Liver (tissue), 9 donors: Measurements from ENCODE around the gene E2F8. TPM values are rescaled to one million over a fixed set of nuclear protein-coding genes. Genes with fewer than 3 reads are reported as not detected.

ENCODE experiments used
- DNase-seq: peaks from one replicate; pipeline ENCODE4 v3.0.0-alpha.2; 2017; ENCODE audit warnings: low spot score
- H3K27ac ChIP-seq, 2 donors: one replicate each; pipeline ENCODE4 v1.7.0; 2013; ENCODE audit warnings: inconsistent platforms in 2 of 2, low read length in 2 of 2, control low read depth in 1 of 2, low read depth in 1 of 2, mild to moderate bottlenecking in 1 of 2
- H3K27me3 ChIP-seq, 4 donors: one replicate each; pipeline versions ENCODE4 v1.6.1 to v1.7.0; 2013; ENCODE audit warnings: low read length in 3 of 4, inconsistent platforms in 1 of 4, mild to moderate bottlenecking in 1 of 4, moderate library complexity in 1 of 4; ENCODE audit not compliant: control insufficient read depth in 4 of 4, insufficient read depth in 4 of 4
- H3K36me3 ChIP-seq, 4 donors: one replicate each; pipeline versions ENCODE4 v1.6.1 to v1.7.0; 2013; ENCODE audit warnings: low read length in 3 of 4, mild to moderate bottlenecking in 3 of 4, low read depth in 1 of 4, moderate library complexity in 1 of 4; ENCODE audit not compliant: control insufficient read depth in 4 of 4, insufficient read depth in 3 of 4
- H3K4me1 ChIP-seq, 4 donors: one replicate each; pipeline versions ENCODE4 v1.6.1 to v1.7.0; 2013; ENCODE audit warnings: low read length in 3 of 4, mild to moderate bottlenecking in 3 of 4, moderate library complexity in 1 of 4; ENCODE audit not compliant: control insufficient read depth in 4 of 4, insufficient read depth in 4 of 4
- H3K4me3 ChIP-seq, 3 donors: one replicate each; pipeline versions ENCODE4 v1.6.1 to v1.7.0; 2013; ENCODE audit warnings: low read length in 3 of 3, control low read depth in 1 of 3, low read depth in 1 of 3, mild to moderate bottlenecking in 1 of 3
- H3K9ac ChIP-seq, 2 donors: one replicate each; pipeline ENCODE4 v1.7.0; 2013; ENCODE audit warnings: low read length in 2 of 2, mild to moderate bottlenecking in 2 of 2, moderate library complexity in 2 of 2, control low read depth in 1 of 2, low read depth in 1 of 2
- H3K9me3 ChIP-seq, 4 donors: one replicate each; pipeline versions ENCODE4 v1.6.1 to v1.7.0; 2013; ENCODE audit warnings: low read length in 3 of 4; ENCODE audit not compliant: control insufficient read depth in 4 of 4
- ATF3 ChIP-seq: IDR thresholded peaks from 2 replicates; pipeline ENCODE4 v1.6.1; 2016; ENCODE audit warnings: antibody characterized with exemption
- EGR1 ChIP-seq, 2 donors: IDR thresholded peaks; 2 replicates each; pipeline ENCODE4 v1.6.1; 2016 to 2018; ENCODE audit warnings: antibody characterized with exemption in 2 of 2, low read depth in 2 of 2
- FOXA2 ChIP-seq: IDR thresholded peaks from 2 replicates; pipeline ENCODE4 v1.6.1; 2016; ENCODE audit warnings: antibody characterized with exemption
- GABPA ChIP-seq, 2 donors: IDR thresholded peaks in 1 of 2; conservative IDR thresholded peaks in 1 of 2; 2 replicates each; pipeline ENCODE4 v1.6.1; 2016; ENCODE audit warnings: antibody characterized with exemption in 2 of 2, mild to moderate bottlenecking in 1 of 2, moderate library complexity in 1 of 2
- HNF4A ChIP-seq, 2 donors: conservative IDR thresholded peaks; 2 replicates each; pipeline ENCODE4 v1.6.1; 2016; ENCODE audit warnings: antibody characterized with exemption in 2 of 2, mild to moderate bottlenecking in 2 of 2
- HNF4G ChIP-seq: IDR thresholded peaks from 2 replicates; pipeline ENCODE4 v1.6.1; 2016; ENCODE audit warnings: antibody characterized with exemption
- MAX ChIP-seq: IDR thresholded peaks from 2 replicates; pipeline ENCODE4 v1.6.1; 2016; ENCODE audit warnings: antibody characterized with exemption
- NR2F2 ChIP-seq: IDR thresholded peaks from 2 replicates; pipeline ENCODE4 v1.6.1; 2016; ENCODE audit warnings: antibody characterized with exemption
- RXRA ChIP-seq, 2 donors: IDR thresholded peaks; 2 replicates each; pipeline ENCODE4 v1.6.1; 2017 to 2018; ENCODE audit warnings: antibody characterized with exemption in 2 of 2, mild to moderate bottlenecking in 1 of 2
- SP1 ChIP-seq: IDR thresholded peaks from 2 replicates; pipeline ENCODE4 v1.6.1; 2018; ENCODE audit warnings: antibody characterized with exemption, mild to moderate bottlenecking
- TAF1 ChIP-seq: conservative IDR thresholded peaks from 2 replicates; pipeline ENCODE4 v1.6.1; 2016; ENCODE audit warnings: antibody characterized with exemption, mild to moderate bottlenecking
- YY1 ChIP-seq: IDR thresholded peaks from 2 replicates; pipeline ENCODE4 v1.6.1; 2016; ENCODE audit warnings: antibody characterized with exemption, mild to moderate bottlenecking
- WGBS: extraction: QIAGEN DNeasy Blood & Tissue Kit; methylation state at CpG from one replicate; pipeline ENCODE4 v1.1.7; 2013; 5-methylcytosine and 5-hydroxymethylcytosine counted together
- polyA plus RNA-seq, 2 donors: library from polyadenylated mRNA; stranded (reverse) in 1 of 2; unstranded in 1 of 2; fragments of 200-250 nt in 1 of 2; fragments of >200 nt in 1 of 2; fragmentation: Nextera tagmentation in 1 of 2; extraction: Ambion mirVana in 1 of 2; gene quantifications; one replicate each; pipeline versions ENCODE4 v1.2.1 to v1.2.3, GENCODE V29; 2013 to 2015
- total RNA-seq, 2 donors: library from RNA; depleted of rRNA; stranded (reverse); fragments of >200 nt; gene quantifications; one replicate each; pipeline ENCODE4 v1.2.3, GENCODE V29; 2014
- TF ChIP-seq, protein P1 (sequence below): fragments of 150-350 bp; IDR thresholded peaks from 2 replicates; pipeline ENCODE4 v1.5.1; 2017; ENCODE audit warnings: improper control_type of control experiment, low read depth, low read length; ENCODE audit not compliant: missing input control
- TF ChIP-seq, protein P2 (sequence below): IDR thresholded peaks from 2 replicates; pipeline ENCODE4 v1.6.1; 2016; ENCODE audit warnings: antibody characterized with exemption
- TF ChIP-seq, protein P3 (sequence below): IDR thresholded peaks from 2 replicates; pipeline ENCODE4 v1.6.1; 2016; ENCODE audit warnings: antibody characterized with exemption, mild to moderate bottlenecking
- donor health status: healthy.
- donor health status: healthy.
- donor health status: healthy.
- donor health status: healthy.
- donor health status: healthy.

The E2F8 gene
- total and polyA plus RNA-seq, 4 donors, result 0.14 to 9.6 (median 0.66) TPM; not detected in 1

GRCh38 chr11:19281555-19281954 is 40.8 kb upstream of the E2F8 start:
- WGBS, result 72% methylated on average over 2 of the region's 2 CpGs
- no peak overlapping the region for H3K4me3 ChIP-seq
- H3K9ac ChIP-seq, result no peak overlapping the region
- no peak for DNase-seq
- H3K27ac ChIP-seq, result no peak overlapping the region
- peaks cover 0 to 5% (median 0%) of the 10 kb centered on the region in 4 donors for H3K4me1 ChIP-seq
- H3K27me3 ChIP-seq, result no peaks in the 10 kb centered on the region
- TF ChIP-seq MAX (no peak), RXRA (IDR thresholded peaks at IDR 0.05) (no peak), ATF3 (no peak), NR2F2 (no peak)
- H3K9me3 ChIP-seq, result no peaks in the 10 kb centered on the region
- H3K36me3 ChIP-seq, result no peaks in the 10 kb centered on the region

DNA sequence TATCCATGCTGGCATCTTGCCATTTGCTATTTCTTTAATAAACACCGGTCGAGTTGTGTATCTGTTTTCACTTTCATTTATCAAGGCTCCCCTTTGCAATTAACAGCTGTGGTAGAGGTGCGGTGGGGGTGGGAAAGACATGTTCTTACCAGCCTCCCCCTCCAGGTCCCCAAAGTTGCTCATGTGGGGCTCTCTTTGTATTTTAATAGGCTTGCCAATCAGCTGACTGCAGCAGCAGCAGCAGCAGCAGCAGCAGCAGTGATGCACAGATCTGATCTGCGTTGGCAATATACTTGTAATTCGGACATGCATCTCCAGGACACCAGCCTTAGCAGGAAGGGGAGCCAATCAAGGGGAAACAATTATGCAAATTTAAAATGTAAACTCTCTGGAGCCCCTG is 40.3 kb upstream of the E2F8 start:
- no peaks in the 10 kb centered on the region for H3K36me3 ChIP-seq
- TF ChIP-seq GABPA (IDR thresholded peaks at IDR 0.05 in 1 of 2, conservative IDR thresholded peaks at IDR 0.05 in 1 of 2) (no peak), SP1 (no peak), RXRA (IDR thresholded peaks at IDR 0.05) (no peak), YY1 (no peak), TAF1 (no peak), EGR1 (IDR thresholded peaks at IDR 0.05; ENCODE audit: low read depth in 2 of 2) (no peak), NR2F2 (no peak), HNF4G (no peak), ATF3 (no peak), FOXA2 (no peak), HNF4A (conservative IDR thresholded peaks at IDR 0.05) (no peak)
- TF ChIP-seq, protein P1, sequence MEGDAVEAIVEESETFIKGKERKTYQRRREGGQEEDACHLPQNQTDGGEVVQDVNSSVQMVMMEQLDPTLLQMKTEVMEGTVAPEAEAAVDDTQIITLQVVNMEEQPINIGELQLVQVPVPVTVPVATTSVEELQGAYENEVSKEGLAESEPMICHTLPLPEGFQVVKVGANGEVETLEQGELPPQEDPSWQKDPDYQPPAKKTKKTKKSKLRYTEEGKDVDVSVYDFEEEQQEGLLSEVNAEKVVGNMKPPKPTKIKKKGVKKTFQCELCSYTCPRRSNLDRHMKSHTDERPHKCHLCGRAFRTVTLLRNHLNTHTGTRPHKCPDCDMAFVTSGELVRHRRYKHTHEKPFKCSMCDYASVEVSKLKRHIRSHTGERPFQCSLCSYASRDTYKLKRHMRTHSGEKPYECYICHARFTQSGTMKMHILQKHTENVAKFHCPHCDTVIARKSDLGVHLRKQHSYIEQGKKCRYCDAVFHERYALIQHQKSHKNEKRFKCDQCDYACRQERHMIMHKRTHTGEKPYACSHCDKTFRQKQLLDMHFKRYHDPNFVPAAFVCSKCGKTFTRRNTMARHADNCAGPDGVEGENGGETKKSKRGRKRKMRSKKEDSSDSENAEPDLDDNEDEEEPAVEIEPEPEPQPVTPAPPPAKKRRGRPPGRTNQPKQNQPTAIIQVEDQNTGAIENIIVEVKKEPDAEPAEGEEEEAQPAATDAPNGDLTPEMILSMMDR, result no peak
- TF ChIP-seq, protein P2, sequence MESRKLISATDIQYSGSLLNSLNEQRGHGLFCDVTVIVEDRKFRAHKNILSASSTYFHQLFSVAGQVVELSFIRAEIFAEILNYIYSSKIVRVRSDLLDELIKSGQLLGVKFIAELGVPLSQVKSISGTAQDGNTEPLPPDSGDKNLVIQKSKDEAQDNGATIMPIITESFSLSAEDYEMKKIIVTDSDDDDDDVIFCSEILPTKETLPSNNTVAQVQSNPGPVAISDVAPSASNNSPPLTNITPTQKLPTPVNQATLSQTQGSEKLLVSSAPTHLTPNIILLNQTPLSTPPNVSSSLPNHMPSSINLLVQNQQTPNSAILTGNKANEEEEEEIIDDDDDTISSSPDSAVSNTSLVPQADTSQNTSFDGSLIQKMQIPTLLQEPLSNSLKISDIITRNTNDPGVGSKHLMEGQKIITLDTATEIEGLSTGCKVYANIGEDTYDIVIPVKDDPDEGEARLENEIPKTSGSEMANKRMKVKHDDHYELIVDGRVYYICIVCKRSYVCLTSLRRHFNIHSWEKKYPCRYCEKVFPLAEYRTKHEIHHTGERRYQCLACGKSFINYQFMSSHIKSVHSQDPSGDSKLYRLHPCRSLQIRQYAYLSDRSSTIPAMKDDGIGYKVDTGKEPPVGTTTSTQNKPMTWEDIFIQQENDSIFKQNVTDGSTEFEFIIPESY, result no peak
- TF ChIP-seq, protein P3, sequence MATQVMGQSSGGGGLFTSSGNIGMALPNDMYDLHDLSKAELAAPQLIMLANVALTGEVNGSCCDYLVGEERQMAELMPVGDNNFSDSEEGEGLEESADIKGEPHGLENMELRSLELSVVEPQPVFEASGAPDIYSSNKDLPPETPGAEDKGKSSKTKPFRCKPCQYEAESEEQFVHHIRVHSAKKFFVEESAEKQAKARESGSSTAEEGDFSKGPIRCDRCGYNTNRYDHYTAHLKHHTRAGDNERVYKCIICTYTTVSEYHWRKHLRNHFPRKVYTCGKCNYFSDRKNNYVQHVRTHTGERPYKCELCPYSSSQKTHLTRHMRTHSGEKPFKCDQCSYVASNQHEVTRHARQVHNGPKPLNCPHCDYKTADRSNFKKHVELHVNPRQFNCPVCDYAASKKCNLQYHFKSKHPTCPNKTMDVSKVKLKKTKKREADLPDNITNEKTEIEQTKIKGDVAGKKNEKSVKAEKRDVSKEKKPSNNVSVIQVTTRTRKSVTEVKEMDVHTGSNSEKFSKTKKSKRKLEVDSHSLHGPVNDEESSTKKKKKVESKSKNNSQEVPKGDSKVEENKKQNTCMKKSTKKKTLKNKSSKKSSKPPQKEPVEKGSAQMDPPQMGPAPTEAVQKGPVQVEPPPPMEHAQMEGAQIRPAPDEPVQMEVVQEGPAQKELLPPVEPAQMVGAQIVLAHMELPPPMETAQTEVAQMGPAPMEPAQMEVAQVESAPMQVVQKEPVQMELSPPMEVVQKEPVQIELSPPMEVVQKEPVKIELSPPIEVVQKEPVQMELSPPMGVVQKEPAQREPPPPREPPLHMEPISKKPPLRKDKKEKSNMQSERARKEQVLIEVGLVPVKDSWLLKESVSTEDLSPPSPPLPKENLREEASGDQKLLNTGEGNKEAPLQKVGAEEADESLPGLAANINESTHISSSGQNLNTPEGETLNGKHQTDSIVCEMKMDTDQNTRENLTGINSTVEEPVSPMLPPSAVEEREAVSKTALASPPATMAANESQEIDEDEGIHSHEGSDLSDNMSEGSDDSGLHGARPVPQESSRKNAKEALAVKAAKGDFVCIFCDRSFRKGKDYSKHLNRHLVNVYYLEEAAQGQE, result no peak
- no peaks in the 10 kb centered on the region for H3K9me3 ChIP-seq
- no peak overlapping the region for H3K9ac ChIP-seq
- peak overlapping the region in 1 of 3 donors; percentile 16 for H3K4me3 ChIP-seq
- H3K4me1 ChIP-seq, result peaks cover 0 to 5% (median 0%) of the 10 kb centered on the region in 4 donors
- H3K27me3 ChIP-seq, result no peaks in the 10 kb centered on the region
- WGBS, result 28% methylated on average over 5 of the region's 5 CpGs
- DNase-seq, result no peak
- H3K27ac ChIP-seq, result no peak overlapping the region
